HG02852 (cell line): ENCODE measurements around the gene ULBP3.
"Not testable (repeated sequence)": the region's sequence is repeated elsewhere in the genome, so short reads cannot be mapped to it uniquely, and the experiment has no call there.

Experiments
- ATAC-seq: cut with Tn5 transposase; IDR thresholded peaks from one replicate; pipeline ENCODE4 v1.9.1; 2021; ENCODE audit warnings: mild to moderate bottlenecking, moderate library complexity; ENCODE audit not compliant: unreplicated experiment

The ULBP3 gene

GRCh38 chr6:150043501-150044412 is 25.2 kb downstream of the ULBP3 start:
- no peak for ATAC-seq

- no peak for ATAC-seq
Observed at GRCh38 chr6:150043096-150043495, 25.8 kb downstream of the ULBP3 start.

DNA sequence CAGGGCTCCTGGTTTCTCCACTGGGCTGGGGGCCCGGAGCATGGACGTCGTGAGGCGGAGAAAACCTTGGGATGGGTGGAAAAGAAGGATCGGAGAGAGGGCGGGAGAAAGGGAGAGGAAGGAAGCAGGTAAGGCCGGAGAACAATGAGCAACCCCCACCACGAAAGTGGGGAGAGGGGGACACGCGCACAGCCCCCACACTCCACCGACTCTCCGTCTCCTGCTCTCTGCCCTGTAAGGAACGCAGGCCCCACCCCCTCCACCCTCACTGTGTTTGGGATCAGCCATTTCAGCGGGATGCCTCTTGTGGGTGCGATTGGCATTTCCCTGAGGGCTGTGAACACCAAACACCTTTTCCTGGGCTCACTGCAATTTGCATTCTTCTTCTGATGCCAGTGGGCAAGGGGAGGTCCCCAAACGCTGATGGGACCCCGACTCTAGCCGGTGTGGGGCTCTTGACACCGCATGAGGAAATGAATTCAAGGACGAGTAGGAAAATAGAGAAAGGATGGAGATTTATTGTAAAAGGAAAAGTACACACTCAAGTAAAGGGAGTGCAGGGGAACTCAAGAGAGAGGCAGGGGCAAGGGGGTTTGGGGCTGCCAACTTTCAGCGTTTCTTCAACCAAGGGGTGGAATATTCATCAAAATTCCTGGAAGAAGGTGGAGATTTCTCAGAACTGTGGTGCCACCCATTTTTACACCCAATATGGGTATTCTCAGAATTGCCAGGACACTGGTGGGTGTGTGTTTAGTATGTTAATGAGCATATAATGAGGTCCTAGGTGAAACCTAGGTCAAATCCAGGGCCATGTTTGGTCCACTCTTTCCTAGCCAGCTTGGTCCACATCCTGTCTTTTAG is 30.5 kb downstream of the ULBP3 start:
- ATAC-seq, result no peak

DNA sequence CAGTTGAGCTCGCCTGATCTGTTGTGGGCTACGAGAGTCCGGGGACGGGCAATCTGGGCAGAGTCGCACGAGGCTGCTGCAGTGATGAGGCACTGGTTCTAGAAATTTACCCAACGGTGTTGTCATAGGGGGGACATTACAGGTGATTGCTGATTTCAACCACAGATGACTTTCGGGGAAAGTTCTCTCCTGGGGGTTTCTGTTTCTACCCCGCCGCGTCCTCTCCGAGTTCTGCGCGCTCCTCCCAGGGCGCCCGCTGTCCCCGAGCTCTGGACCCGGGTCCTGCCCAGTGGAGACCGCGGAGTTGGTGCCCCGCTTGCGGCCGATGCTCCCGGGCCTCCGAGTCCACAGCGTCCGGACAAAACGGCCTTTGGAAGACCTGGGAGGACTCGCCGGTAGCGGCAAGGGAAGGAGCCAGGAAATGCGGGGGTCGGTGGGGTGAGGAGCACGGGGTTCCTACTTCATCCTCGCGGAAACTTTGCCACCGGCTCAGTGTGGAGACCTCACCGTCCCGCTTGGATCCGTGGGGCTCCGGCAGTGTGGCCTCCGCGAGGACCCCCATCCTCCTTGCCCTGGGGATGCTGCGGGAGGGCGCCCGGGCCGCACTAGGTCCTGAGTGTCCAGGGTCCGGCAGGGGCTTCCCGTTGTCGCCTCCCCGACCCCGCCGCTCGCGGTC is 31.3 kb downstream of the ULBP3 start:
- ATAC-seq, result no peak

- ATAC-seq, result no peak
Observed at GRCh38 chr6:150036081-150036480, 32.8 kb downstream of the ULBP3 start.

DNA sequence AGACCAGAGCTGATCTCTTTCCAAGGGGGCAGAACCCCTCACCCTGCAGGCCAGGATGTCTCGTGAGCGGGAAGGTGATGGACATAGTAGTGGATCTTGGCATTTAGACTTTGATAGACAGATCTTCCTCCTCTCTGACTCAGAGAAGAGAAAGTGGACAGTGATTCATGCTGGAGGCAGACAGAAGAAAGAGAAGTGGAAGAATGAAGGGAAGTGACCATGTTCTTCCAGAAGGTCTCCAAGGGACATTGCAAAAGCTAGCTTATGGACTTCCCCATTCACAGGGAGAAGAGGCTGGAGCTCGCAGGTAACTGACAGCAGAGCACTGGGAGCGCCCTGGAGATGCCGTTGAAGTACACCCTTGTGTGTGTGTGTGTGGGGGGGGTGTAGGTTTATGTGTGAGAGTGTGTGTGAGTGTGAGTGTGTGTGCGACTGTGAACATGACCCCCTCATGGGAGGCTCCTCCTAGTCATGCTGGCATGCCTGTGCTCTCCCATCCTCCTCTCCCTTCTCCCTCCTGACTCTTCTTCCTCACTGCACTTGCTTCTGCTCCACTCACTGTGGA is 35.6 kb downstream of the ULBP3 start:
- ATAC-seq, result no peak

GRCh38 chr6:150032598-150032997 is 36.3 kb downstream of the ULBP3 start:
- no peak for ATAC-seq

DNA sequence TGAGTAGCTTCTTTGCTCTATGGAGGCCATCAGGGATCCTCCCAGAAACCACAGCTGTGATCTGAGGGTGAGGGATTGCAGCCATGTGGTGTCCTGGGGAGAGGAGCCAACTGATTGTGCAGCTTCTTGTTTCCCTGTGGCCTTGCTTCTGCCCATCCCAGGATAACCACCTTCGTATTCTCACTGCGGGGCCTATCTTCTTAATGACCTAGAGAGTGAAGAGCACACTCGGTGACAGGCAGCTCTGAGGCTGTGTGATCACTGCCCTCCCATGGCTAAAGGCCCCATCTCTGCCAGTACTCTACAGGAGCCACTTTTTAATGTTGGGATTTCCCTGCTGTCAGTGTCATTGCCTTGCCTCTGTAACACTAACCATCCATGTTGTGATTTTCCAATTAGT is 38.3 kb downstream of the ULBP3 start:
- ATAC-seq, result no peak

GRCh38 chr6:150029749-150030148 is 39.2 kb downstream of the ULBP3 start:
- ATAC-seq, result peak; percentile 79

- ATAC-seq, result no peak
Observed at GRCh38 chr6:150029276-150029675, 39.6 kb downstream of the ULBP3 start.

- no peak for ATAC-seq
Observed at GRCh38 chr6:150028799-150029198, 40.1 kb downstream of the ULBP3 start.

- ATAC-seq, result no peak
Observed at GRCh38 chr6:150027806-150028565, 40.9 kb downstream of the ULBP3 start.

DNA sequence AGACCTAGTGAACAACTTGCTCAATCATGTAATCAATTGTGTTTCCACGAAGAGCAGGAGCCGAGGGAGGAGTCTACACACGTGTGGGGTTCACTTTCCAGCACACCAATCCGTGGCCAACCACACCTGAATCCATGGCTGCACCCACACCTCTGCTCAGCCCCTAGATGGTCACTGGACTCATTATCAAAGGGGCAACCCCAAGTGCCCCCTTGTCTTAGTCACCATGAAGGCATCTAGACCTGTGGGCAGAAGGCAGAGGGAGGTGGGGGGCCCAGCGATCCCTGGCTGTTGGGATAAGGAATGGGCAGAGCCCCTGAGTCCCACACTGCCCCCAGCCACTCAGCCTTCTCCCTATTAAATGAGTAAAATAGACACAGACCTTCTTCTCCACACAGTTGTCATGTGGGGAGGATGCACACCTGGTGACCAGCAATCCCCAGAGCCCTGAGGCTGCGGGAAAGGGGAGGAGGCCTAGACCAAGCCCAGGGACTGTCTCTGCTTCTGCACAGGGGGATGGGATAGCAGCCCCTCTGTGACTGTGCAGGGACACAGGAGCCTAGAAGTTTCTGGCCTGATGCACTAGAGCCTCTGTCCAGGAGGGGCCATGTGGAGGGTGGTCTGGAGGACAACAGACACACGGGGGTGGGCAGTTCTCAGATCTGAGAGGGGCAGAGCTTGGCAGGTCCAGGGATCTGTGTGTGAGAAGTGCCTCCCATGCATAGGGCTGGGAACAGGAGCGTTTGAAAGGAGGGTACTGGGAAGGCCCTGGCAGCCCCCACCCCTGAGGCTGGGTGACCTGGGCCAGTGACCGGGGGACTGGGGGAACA is 41.7 kb downstream of the ULBP3 start:
- no peak for ATAC-seq

GRCh38 chr6:150025201-150025917 is 43.6 kb downstream of the ULBP3 start, which contains the start of gene RAET1L:
RAET1L (minus strand) TSS chr6:150025532; CDS start chr6:150025471, 61 bp downstream.
- peak; percentile 54 for ATAC-seq

GRCh38 chr6:150024646-150025155 is 44.2 kb downstream of the ULBP3 start:
- ATAC-seq, result no peak

DNA sequence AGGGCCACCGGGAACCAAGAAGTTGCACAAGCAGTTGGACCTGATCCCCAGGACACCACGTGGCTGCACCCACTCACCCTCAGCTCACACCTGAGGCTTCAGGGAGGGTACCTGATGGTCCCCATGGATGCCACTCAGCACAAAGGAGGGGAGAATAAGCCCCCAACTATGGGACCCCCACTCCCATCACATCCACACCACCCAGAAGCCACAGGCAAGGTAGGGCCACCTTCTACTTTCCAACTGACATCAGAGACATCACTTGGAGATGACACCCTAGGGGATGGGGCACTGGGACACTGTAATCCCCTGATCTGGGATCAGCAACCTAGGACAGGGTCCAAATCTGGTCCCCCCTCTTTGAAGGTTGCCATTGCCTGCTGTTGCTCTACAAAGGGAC is 44.9 kb downstream of the ULBP3 start:
- ATAC-seq, result not testable (repeated sequence)

DNA sequence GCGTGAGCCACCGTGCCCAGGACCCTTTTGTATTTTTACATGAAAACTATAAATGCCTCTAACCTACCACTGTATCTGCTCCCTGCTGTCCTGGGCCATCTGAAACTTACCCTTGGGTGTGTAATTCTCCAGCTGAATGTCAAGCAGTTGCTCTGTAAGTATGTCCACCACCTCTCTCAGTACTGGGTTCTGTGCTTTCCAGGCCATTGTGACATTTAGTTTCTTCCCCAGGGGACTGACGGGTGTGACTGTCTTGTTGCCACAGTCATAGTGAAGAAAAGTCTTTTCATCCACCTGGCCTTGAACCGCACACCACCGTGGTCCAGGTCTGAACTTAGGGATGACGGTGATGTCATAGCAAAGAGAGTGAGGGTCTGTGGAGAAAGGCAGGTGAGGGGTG is 47.1 kb downstream of the ULBP3 start:
- not testable (repeated sequence) for ATAC-seq

GRCh38 chr6:150018846-150019580 is 49.9 kb downstream of the ULBP3 start:
- no peak for ATAC-seq
